ENCODE results near the gene POLD4.
A peak's percentile ranks its signal among the peaks of the same experiment; 100 is the strongest.

The POLD4 gene

GRCh38 chr11:67370351-67371076 lies 17.2 kb upstream of the POLD4 start:
- DNase-seq, result no peak

- DNase-seq, result no peak
These were observed 16.5 kb upstream of the POLD4 start for GRCh38 chr11:67369801-67370284.

- DNase-seq, result no peak
These were observed 15.9 kb upstream of the POLD4 start for GRCh38 chr11:67369275-67369674.

GRCh38 chr11:67368621-67369020 lies 15.3 kb upstream of the POLD4 start:
- DNase-seq, result peak; percentile 45

- no peak for DNase-seq
These were observed 14.4 kb upstream of the POLD4 start for GRCh38 chr11:67367761-67368227.

GRCh38 chr11:67366961-67367760 lies 13.8 kb upstream of the POLD4 start:
- no peak for DNase-seq

GRCh38 chr11:67366546-67366945 lies 13.2 kb upstream of the POLD4 start:
- DNase-seq, result no peak

- no peak for DNase-seq
These were observed 12.5 kb upstream of the POLD4 start for GRCh38 chr11:67365736-67366444.

GRCh38 chr11:67364783-67365722 lies 11.7 kb upstream of the POLD4 start:
- DNase-seq, result no peak

- DNase-seq, result no peak
These were observed 10.8 kb upstream of the POLD4 start for GRCh38 chr11:67364169-67364568.

GRCh38 chr11:67357831-67358670 lies 4.7 kb upstream of the POLD4 start:
- DNase-seq, result no peak

- DNase-seq, result peak; percentile 72
These were observed 3.7 kb upstream of the POLD4 start for GRCh38 chr11:67356864-67357561.

- DNase-seq, result no peak
These were observed 3.1 kb upstream of the POLD4 start for GRCh38 chr11:67356387-67356863.

GRCh38 chr11:67355794-67356386 lies 2.5 kb upstream of the POLD4 start:
- no peak for DNase-seq

- no peak for DNase-seq
These were observed 1.9 kb upstream of the POLD4 start for GRCh38 chr11:67355023-67355793.

GRCh38 chr11:67354075-67355022 lies 1.0 kb upstream of the POLD4 start:
- DNase-seq, result no peak

GRCh38 chr11:67352546-67353316 lies 615 bp downstream of the POLD4 start:
- DNase-seq, result no peak

Data from stimulated activated CD4-positive, alpha-beta T cell treated with anti-CD3 and anti-CD28 coated beads, Interleukin-15, amount 100 ng/mL, for 24 hours (primary cell).